DND-41 (cell line): ENCODE data around the gene SRC.

Source experiments
- CTCF ChIP-seq: IDR thresholded peaks from 2 replicates; pipeline ENCODE4 v1.5.1; 2012; ENCODE audit warnings: borderline replicate concordance, low read length, moderate library complexity, mild to moderate bottlenecking; ENCODE audit not compliant: poor library complexity, severe bottlenecking; ENCODE audit errors: extremely low read depth
- EZH2 ChIP-seq: IDR thresholded peaks from 3 replicates; pipeline ENCODE4 v1.6.1; 2012; ENCODE audit warnings: borderline replicate concordance, low read depth, mild to moderate bottlenecking, moderate library complexity, low read length, inconsistent platforms; ENCODE audit not compliant: severe bottlenecking

- TF ChIP-seq CTCF (no peak), EZH2 (no peak)
These were observed 17.6 kb upstream of the SRC start for GRCh38 chr20:37328149-37328945.
